Sigmoid colon (tissue), 4 donors: ENCODE results near the gene ST8SIA1.

Experiments
- EP300 ChIP-seq, 4 donors: sonication (generic); formaldehyde crosslinking; IDR thresholded peaks; one replicate each; pipeline ENCODE4 v1.6.1; 2017; ENCODE audit warnings: antibody characterized with exemption in 4 of 4
- POLR2A ChIP-seq, 2 donors: fragments of 450-650 bp; IDR thresholded peaks; one replicate each; pipeline ENCODE4 v1.6.1; 2016; ENCODE audit warnings: antibody characterized with exemption in 2 of 2, mild to moderate bottlenecking in 2 of 2, moderate library complexity in 2 of 2
- TF ChIP-seq, protein P1 (sequence below), 4 experiments: fragments of 450-650 bp in 3 of 4; fragments of 200-600 bp in 1 of 4; IDR thresholded peaks; one replicate each; pipeline ENCODE4 v1.5.1; 2016 to 2019; ENCODE audit warnings: antibody characterized with exemption in 4 of 4, mild to moderate bottlenecking in 3 of 4, moderate library complexity in 2 of 4

DNA sequence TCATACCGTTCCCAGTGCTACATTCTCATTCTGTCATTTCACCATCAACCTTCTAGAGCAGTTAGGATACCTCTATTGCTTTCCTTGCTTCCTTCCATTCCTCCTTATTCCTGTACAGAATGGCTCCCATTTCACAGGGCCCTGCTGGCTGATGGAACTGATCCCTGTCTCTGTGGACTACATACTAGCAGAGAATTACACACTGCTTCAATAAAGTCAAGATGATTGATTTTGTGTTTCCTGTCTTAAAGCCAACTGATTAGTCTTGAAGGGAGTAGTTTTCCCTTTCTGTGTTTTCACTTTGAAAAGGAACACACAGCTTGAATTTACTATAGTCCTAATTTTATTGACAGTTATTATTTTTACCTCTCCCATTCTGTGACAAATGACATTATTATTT is 130.1 kb downstream of the ST8SIA1 start:
- TF ChIP-seq, protein P1, sequence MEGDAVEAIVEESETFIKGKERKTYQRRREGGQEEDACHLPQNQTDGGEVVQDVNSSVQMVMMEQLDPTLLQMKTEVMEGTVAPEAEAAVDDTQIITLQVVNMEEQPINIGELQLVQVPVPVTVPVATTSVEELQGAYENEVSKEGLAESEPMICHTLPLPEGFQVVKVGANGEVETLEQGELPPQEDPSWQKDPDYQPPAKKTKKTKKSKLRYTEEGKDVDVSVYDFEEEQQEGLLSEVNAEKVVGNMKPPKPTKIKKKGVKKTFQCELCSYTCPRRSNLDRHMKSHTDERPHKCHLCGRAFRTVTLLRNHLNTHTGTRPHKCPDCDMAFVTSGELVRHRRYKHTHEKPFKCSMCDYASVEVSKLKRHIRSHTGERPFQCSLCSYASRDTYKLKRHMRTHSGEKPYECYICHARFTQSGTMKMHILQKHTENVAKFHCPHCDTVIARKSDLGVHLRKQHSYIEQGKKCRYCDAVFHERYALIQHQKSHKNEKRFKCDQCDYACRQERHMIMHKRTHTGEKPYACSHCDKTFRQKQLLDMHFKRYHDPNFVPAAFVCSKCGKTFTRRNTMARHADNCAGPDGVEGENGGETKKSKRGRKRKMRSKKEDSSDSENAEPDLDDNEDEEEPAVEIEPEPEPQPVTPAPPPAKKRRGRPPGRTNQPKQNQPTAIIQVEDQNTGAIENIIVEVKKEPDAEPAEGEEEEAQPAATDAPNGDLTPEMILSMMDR (IDR thresholded peaks at IDR 0.05), result no peak
- TF ChIP-seq EP300 (IDR thresholded peaks at IDR 0.05) (no peak), POLR2A (IDR thresholded peaks at IDR 0.05) (no peak)
